Subcutaneous abdominal adipose tissue (tissue), 5 donors: Measurements from ENCODE around the gene SLC31A1.

Experiments
- H3K27ac ChIP-seq: one replicate; pipeline ENCODE4 v1.7.0; 2013; ENCODE audit warnings: low read depth, mild to moderate bottlenecking, inconsistent platforms, low read length, moderate library complexity
- H3K27me3 ChIP-seq, 5 donors: one replicate each; pipeline ENCODE4 v1.7.0; 2013; ENCODE audit warnings: low read length in 5 of 5, inconsistent platforms in 1 of 5; ENCODE audit not compliant: control insufficient read depth in 5 of 5, insufficient read depth in 4 of 5
- H3K36me3 ChIP-seq, 5 donors: one replicate each; pipeline ENCODE4 v1.7.0; 2013; ENCODE audit warnings: low read length in 5 of 5; ENCODE audit not compliant: control insufficient read depth in 5 of 5, insufficient read depth in 5 of 5
- H3K4me1 ChIP-seq, 5 donors: one replicate each; pipeline ENCODE4 v1.7.0; 2013; ENCODE audit warnings: low read length in 5 of 5, mild to moderate bottlenecking in 3 of 5, moderate library complexity in 1 of 5; ENCODE audit not compliant: control insufficient read depth in 5 of 5, insufficient read depth in 5 of 5
- H3K4me3 ChIP-seq, 5 donors: one replicate each; pipeline ENCODE4 v1.7.0; 2013; ENCODE audit warnings: low read length in 5 of 5, low read depth in 1 of 5
- H3K9ac ChIP-seq, 5 donors: one replicate each; pipeline ENCODE4 v1.7.0; 2013; ENCODE audit warnings: low read length in 5 of 5, mild to moderate bottlenecking in 4 of 5, moderate library complexity in 3 of 5
- H3K9me3 ChIP-seq, 5 donors: one replicate each; pipeline ENCODE4 v1.7.0; 2013; ENCODE audit warnings: low read length in 5 of 5; ENCODE audit not compliant: control insufficient read depth in 5 of 5
- donor health status: healthy.
- donor health status: healthy.
- donor health status: healthy.
- donor health status: healthy.
- donor health status: healthy.

The SLC31A1 gene

DNA sequence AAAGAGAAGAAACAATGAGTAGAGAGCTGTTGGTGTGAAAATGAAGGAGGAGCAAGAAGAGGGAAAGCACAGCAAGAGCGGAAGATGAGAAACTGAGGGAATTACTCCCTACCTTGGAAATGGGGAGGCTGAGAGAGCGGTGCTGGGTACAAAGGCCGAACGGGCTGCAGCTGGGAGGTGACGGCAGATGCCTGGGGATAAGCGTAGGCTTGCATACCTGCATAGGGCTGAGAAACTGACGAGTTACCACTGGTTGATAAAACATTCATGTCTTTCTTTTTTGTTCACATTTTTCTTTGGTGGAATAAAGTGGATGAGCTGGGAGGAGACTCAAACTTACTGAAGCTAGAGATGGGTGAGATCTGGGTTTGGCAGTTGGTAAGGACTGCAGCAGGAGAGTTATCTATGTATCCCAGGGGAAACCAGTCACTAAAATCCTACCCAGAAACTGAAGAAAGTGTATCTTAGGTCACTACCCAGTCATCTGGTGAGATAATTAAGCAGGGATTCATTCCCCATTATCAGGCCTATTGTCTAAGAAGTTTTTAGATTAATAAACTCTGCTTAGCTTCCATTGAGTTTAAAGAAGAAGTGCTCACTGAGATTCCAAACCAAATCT, 35.1 kb upstream of the SLC31A1 start:
- peaks cover 72 to 85% (median 77%) of the 10 kb centered on the region in 5 donors for H3K36me3 ChIP-seq
- H3K9me3 ChIP-seq, result no peaks in the 10 kb centered on the region
- H3K4me1 ChIP-seq, result peaks cover 4 to 21% (median 9%) of the 10 kb centered on the region in 5 donors
- H3K27ac ChIP-seq, result no peak overlapping the region
- no peak overlapping the region for H3K4me3 ChIP-seq
- no peak overlapping the region for H3K9ac ChIP-seq
- H3K27me3 ChIP-seq, result no peaks in the 10 kb centered on the region

- Histone ChIP-seq H3K9me3 (no peaks in the 10 kb centered on the region), H3K9ac (peak overlapping the region in 2 of 5 donors; percentile 21 to 42), H3K27me3 (no peaks in the 10 kb centered on the region), H3K4me1 (peaks cover 4 to 21% (median 9%) of the 10 kb centered on the region in 5 donors), H3K27ac (peak overlapping the region; percentile 65), H3K4me3 (peak overlapping the region in 2 of 5 donors; percentile 22 to 47), H3K36me3 (peaks cover 64 to 78% (median 72%) of the 10 kb centered on the region in 5 donors)
Observed at GRCh38 chr9:113187929-113188595, 33.3 kb upstream of the SLC31A1 start.

DNA sequence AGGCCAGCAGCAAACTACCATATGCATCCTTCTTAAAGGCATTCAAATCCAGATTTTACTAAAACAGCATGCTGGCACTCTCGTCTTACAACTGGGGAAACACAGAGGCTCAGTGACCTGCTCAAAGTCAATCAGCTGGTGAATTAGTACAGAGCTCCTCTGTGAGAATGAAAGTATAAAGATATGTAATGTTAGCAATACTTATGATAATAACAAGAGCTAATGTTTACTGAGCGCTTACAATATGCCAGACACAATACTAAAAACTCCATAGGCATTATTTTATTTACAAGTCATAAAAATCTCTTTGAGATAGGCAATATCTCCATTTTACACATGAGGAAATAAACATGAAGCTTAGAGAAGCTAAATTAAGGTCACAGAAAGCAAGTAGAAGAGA, 28.9 kb upstream of the SLC31A1 start:
- no peak overlapping the region for H3K9ac ChIP-seq
- H3K27ac ChIP-seq, result no peak overlapping the region
- no peaks in the 10 kb centered on the region for H3K27me3 ChIP-seq
- H3K4me3 ChIP-seq, result no peak overlapping the region
- no peaks in the 10 kb centered on the region for H3K9me3 ChIP-seq
- peaks cover 42 to 58% (median 50%) of the 10 kb centered on the region in 5 donors for H3K36me3 ChIP-seq
- H3K4me1 ChIP-seq, result peaks cover 4 to 12% (median 6%) of the 10 kb centered on the region in 5 donors

DNA sequence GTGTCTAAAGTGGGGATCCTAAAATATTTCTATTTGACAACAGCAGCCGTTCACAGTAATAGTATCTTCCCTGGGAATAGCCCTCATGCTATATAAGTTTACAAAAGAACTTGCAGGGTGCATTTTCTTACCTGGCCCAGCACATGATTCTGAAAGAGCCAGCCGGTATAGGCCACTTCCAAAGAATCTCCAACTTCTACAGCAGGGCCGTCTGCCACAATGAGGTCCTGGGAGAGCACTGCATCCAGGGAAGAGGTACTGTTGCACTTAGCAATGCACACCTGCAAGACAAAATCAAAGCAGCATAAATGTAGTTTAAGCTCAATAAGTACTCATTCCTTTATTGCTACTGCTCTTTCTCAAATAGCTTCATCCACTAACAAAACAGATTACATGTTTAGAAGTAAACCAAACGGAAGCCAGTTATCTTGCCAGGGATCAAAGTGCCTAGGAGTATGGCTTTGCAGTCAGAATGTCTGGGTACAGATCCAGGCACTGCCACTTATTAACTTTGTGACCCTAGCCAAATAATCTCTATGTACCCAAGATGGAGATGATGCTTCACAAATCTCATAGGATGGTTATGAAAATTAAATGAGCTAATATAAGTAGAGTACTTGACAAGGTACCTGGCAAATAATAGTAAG, 21.5 kb upstream of the SLC31A1 start:
- Histone ChIP-seq H3K27me3 (no peaks in the 10 kb centered on the region), H3K4me3 (no peak overlapping the region), H3K9me3 (no peaks in the 10 kb centered on the region), H3K27ac (no peak overlapping the region), H3K9ac (no peak overlapping the region), H3K4me1 (no peaks in the 10 kb centered on the region), H3K36me3 (peaks cover 47 to 83% (median 60%) of the 10 kb centered on the region in 5 donors)

DNA sequence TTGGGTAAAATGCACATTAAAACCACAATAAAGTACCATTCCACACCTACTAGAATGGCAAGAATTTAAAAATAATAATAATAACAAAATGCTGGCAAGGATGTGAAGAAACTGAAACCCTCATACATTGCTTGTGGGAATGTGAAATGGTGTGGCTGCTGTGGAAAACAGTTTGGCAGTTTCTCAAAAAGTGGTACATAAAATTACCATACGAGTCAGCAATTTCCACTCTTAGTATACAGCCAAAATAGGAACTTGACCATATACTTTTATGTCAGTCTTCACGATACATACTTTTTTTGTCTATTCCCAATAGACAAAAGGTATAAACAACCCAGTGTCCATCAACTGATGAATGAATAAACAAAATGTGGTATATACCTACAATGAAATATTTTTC, 15.9 kb upstream of the SLC31A1 start:
- Histone ChIP-seq H3K4me3 (no peak overlapping the region), H3K4me1 (peaks cover 0 to 5% (median 0%) of the 10 kb centered on the region in 5 donors), H3K27ac (no peak overlapping the region), H3K9ac (no peak overlapping the region), H3K27me3 (no peaks in the 10 kb centered on the region), H3K36me3 (peaks cover 41 to 85% (median 54%) of the 10 kb centered on the region in 5 donors), H3K9me3 (no peaks in the 10 kb centered on the region)

- Histone ChIP-seq H3K27ac (no peak overlapping the region), H3K36me3 (peaks cover 43 to 90% (median 58%) of the 10 kb centered on the region in 5 donors)
Observed at GRCh38 chr9:113205861-113206260, 15.5 kb upstream of the SLC31A1 start.

GRCh38 chr9:113210815-113211214, 10.5 kb upstream of the SLC31A1 start:
- Histone ChIP-seq H3K9ac (no peak overlapping the region), H3K9me3 (no peaks in the 10 kb centered on the region), H3K36me3 (peaks cover 18 to 48% (median 29%) of the 10 kb centered on the region in 5 donors), H3K27me3 (no peaks in the 10 kb centered on the region), H3K4me1 (peaks cover 0 to 10% (median 2%) of the 10 kb centered on the region in 5 donors), H3K27ac (no peak overlapping the region), H3K4me3 (no peak overlapping the region)

More at GRCh38 chr9:113205861-113206260, 15.5 kb upstream of the SLC31A1 start:
- Histone ChIP-seq H3K9ac (no peak overlapping the region), H3K4me3 (no peak overlapping the region), H3K27me3 (no peaks in the 10 kb centered on the region), H3K9me3 (no peaks in the 10 kb centered on the region), H3K4me1 (peaks cover 0 to 5% (median 0%) of the 10 kb centered on the region in 5 donors)

- Histone ChIP-seq H3K4me3 (no peak overlapping the region), H3K4me1 (peaks cover 2 to 14% (median 10%) of the 10 kb centered on the region in 5 donors), H3K9me3 (no peaks in the 10 kb centered on the region), H3K36me3 (peaks cover 0 to 9% (median 5%) of the 10 kb centered on the region in 5 donors), H3K27me3 (no peaks in the 10 kb centered on the region), H3K9ac (no peak overlapping the region), H3K27ac (no peak overlapping the region)
Observed at GRCh38 chr9:113215132-113215531, 6.2 kb upstream of the SLC31A1 start.

- H3K36me3 ChIP-seq, result no peaks in the 10 kb centered on the region
- no peak overlapping the region for H3K27ac ChIP-seq
- no peak overlapping the region for H3K9ac ChIP-seq
- H3K4me1 ChIP-seq, result peaks cover 2 to 22% (median 17%) of the 10 kb centered on the region in 5 donors
- H3K9me3 ChIP-seq, result no peaks in the 10 kb centered on the region
- no peaks in the 10 kb centered on the region for H3K27me3 ChIP-seq
- H3K4me3 ChIP-seq, result no peak overlapping the region
Observed at GRCh38 chr9:113216406-113216805, 4.9 kb upstream of the SLC31A1 start.
